T-helper 2 cell treated with Interferon-gamma antibody and Interleukin-4, amounts not matched to agents 5 μg/mL and 100 μg/mL, for 36 hours (primary cell): Measurements from ENCODE around the gene PLEKHH1.

Source experiments
- DNase-seq: peaks from one replicate; pipeline ENCODE4 v3.0.0; 2021; ENCODE audit warnings: low spot score
- H3K27ac Mint-ChIP-seq: one replicate; pipeline ENCODE4 v1.8.0; 2021; ENCODE audit warnings: mild to moderate bottlenecking, mixed read lengths
- H3K27me3 Mint-ChIP-seq: one replicate; pipeline ENCODE4 v1.8.0; 2021; ENCODE audit warnings: low read depth, mixed read lengths
- H3K36me3 Mint-ChIP-seq: one replicate; pipeline ENCODE4 v1.8.0; 2021; ENCODE audit warnings: low read depth, mixed read lengths
- H3K4me1 Mint-ChIP-seq: one replicate; pipeline ENCODE4 v1.8.0; 2021; ENCODE audit warnings: low read depth, mixed read lengths
- H3K4me3 Mint-ChIP-seq: one replicate; pipeline ENCODE4 v1.8.0; 2022; ENCODE audit warnings: mild to moderate bottlenecking, moderate library complexity, mixed read lengths
- H3K9me3 Mint-ChIP-seq: one replicate; pipeline ENCODE4 v1.8.0; 2021; ENCODE audit warnings: mixed read lengths

The PLEKHH1 gene

DNA sequence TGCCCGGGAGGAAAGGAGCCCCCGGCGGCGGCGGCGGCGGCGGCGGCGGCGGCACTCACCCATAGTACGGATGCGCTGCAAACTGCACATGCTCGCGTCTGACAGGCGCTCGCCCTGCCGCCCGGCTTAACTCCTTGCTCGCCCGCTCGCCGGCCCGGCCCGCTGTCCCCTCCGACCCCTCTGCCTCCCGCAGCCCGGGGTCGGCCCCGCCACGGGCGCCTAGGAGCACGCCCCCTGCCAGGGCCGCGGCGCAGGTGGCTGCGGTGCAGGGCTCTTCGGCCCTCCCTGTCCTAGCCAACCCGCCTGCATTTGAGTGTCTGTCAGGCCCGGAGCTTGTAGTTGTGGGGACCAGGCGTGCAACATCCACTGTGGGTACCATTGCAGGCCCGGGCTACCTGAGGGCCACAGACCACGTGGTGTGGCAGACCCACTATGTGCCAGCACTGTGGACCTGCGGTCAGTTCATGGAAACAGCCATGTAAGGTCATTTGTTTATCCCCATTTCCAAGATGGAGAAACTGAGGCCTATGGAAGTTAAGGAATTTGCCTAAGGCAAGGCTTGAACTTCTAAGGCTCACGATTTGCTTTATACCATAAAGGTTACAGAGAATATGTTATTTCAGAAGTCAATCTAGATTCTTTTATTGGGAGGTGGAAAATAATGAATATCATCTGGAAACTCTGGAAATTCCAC, 17.6 kb upstream of the PLEKHH1 start:
- no peaks in the 10 kb centered on the region for H3K9me3 Mint-ChIP-seq
- H3K27me3 Mint-ChIP-seq, result peaks cover 82% of the 10 kb centered on the region
- peaks cover 15% of the 10 kb centered on the region for H3K4me1 Mint-ChIP-seq
- H3K36me3 Mint-ChIP-seq, result no peaks in the 10 kb centered on the region
- no peak overlapping the region for H3K27ac Mint-ChIP-seq
- peak overlapping the region; percentile 58 for H3K4me3 Mint-ChIP-seq
- DNase-seq, result peak; percentile 24

DNA sequence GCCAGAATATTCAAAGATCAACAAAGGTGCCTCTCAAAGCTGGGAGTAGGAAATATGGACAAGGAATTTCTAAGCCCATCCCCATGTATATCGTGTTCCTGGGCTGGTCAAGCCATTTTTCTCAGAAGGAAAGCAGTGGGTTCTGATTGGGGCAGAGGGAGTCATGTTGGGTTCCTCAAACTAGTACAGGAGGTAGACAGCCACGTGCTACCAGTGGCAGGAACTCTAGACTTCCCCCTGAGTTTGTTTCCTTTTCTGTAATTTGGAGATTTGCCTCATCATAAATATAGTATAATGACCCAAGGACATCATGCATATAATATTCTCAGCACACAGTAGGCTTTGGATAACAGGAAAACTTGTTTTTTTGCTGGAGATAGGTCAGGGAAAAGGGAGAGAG, 16.4 kb upstream of the PLEKHH1 start:
- peaks cover 83% of the 10 kb centered on the region for H3K27me3 Mint-ChIP-seq

DNA sequence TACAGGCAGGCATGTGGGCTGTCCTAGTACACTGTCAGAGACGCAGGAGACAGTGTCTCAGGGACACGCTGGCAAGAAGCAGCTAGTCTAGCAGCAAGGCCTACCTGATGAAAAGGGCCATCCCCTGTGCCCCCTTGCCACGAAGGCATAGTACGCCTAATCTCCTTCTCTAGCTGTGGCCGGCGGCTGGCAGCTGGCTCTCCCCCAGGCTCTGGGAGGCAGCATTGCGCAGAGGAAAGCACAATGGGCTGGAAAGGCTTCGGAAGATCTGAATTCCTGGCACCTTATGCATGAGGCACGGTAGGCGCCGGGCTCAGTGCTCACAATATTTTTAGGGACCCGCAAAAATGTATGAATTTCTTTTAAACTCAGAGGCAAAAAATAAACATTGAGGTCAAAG, 16.0 kb upstream of the PLEKHH1 start:
- Mint-ChIP-seq H3K4me1 (peaks cover 15% of the 10 kb centered on the region), H3K27me3 (peaks cover 81% of the 10 kb centered on the region), H3K4me3 (no peak overlapping the region), H3K36me3 (no peaks in the 10 kb centered on the region), H3K27ac (no peak overlapping the region), H3K9me3 (no peaks in the 10 kb centered on the region)
- DNase-seq, result no peak

More for the DNA sequence above, 16.4 kb upstream of the PLEKHH1 start:
- H3K9me3 Mint-ChIP-seq, result no peaks in the 10 kb centered on the region
- no peak overlapping the region for H3K27ac Mint-ChIP-seq
- no peaks in the 10 kb centered on the region for H3K36me3 Mint-ChIP-seq
- no peak for DNase-seq
- H3K4me1 Mint-ChIP-seq, result peaks cover 15% of the 10 kb centered on the region
- peak overlapping the region; percentile 46 for H3K4me3 Mint-ChIP-seq

DNA sequence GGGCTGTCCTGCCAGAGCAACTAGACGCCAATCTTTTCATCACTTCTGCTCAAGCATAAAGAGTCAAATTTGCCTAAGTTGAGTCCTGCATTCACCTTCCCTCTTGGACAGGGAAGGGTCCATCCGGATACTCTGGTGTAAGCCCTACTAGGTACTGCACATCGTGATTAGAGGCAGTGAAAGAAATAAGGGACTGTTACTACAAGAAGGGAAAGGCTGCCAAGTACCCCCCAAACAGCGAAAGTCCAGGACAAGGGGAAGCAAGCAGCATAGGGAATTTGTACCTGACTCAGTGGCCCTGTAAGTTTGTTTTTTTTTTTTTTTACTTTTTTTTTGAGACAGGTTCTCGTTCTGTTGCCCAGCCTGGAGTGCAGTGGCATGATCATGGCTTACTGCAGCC, 13.7 kb upstream of the PLEKHH1 start:
- no peak for DNase-seq

DNA sequence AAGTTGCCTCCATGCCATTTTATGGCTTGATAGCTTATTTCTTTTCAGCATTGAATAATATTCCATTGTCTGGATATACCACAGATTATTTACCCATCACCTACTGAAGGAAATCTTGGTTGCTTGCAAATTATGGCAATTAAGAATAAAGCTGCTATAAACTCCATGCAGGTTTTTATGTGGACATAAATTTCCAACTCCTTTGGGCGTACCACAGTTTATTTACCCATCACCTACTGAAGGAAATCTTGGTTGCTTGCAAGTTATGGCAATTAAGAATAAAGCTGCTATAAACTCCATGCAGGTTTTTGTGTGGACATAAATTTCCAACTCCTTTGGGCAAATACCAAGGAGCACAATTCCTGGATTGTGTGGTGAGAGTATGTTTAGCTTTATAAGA, 12.6 kb upstream of the PLEKHH1 start:
- Mint-ChIP-seq H3K4me1 (peaks cover 6% of the 10 kb centered on the region), H3K27me3 (peaks cover 81% of the 10 kb centered on the region), H3K9me3 (no peaks in the 10 kb centered on the region), H3K27ac (no peak overlapping the region), H3K4me3 (no peak overlapping the region), H3K36me3 (no peaks in the 10 kb centered on the region)
- no peak for DNase-seq

More for the DNA sequence above, 13.7 kb upstream of the PLEKHH1 start:
- no peak overlapping the region for H3K4me3 Mint-ChIP-seq
- H3K27me3 Mint-ChIP-seq, result peaks cover 77% of the 10 kb centered on the region
- peaks cover 9% of the 10 kb centered on the region for H3K4me1 Mint-ChIP-seq
- no peak overlapping the region for H3K27ac Mint-ChIP-seq
- no peaks in the 10 kb centered on the region for H3K9me3 Mint-ChIP-seq
- no peaks in the 10 kb centered on the region for H3K36me3 Mint-ChIP-seq

DNA sequence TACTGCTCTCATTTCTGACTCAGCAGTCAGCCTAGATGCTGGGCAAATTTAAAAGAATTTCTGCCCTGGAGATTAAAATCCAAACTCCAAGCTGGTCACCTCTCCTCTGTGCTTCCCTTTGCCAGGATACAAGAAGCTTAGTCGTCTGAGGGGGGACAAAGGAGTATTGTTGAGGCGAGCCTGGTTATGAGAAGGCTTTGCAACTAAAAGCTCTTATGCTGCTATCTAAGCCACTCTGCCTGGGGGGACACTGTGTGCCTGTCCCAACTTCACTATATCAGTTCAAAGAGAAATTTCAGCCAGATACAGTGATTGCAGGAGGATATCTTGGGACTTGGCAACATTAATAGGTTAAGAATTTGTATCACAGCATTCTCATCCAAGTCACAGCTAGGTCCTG, 10.8 kb upstream of the PLEKHH1 start:
- H3K36me3 Mint-ChIP-seq, result no peaks in the 10 kb centered on the region
- no peaks in the 10 kb centered on the region for H3K9me3 Mint-ChIP-seq
- no peak overlapping the region for H3K4me3 Mint-ChIP-seq
- DNase-seq, result no peak
- H3K27ac Mint-ChIP-seq, result no peak overlapping the region
- H3K27me3 Mint-ChIP-seq, result peaks cover 70% of the 10 kb centered on the region
- H3K4me1 Mint-ChIP-seq, result no peaks in the 10 kb centered on the region

DNA sequence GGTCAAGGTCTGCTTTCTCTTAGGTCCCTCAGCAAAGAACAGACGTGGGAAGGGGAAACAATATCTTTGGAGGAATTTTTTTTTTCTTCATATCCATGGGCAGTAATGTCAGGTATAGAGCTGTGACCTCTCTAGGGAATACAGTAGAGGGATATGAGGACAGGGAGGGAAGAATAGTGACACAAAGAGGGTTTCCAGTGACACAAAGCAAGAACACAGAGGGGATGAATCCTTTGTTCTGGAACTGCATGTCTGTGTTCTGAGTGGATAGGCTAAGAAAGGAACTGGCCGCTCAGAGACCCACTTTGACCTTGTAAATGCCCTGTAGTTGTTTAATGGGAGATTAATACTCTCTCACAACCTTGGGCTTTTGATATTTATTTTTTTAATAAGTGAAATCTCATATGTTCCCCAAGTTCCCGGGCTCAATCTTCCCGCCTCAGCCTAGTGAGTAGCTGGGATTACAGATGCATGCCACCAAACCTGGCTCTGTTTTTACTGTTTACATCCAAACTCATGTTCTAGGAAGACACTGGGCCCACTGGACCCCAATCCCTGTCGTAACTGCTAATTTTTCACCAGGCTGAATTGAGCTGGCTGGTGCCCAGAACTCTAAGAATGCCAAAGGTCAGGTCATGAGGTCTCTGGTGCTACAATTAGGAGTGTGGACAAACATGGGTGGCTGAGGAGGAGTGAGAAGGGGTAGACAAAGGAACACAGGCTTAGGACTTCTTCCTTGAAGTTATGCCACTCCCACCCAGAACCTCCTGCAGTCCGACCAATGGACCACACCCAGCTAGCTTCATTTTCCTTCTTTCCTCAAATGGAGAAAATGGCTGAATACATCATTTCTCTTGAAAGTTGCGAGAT, 9.1 kb upstream of the PLEKHH1 start:
- no peaks in the 10 kb centered on the region for H3K4me1 Mint-ChIP-seq
- peaks cover 62% of the 10 kb centered on the region for H3K27me3 Mint-ChIP-seq
- H3K9me3 Mint-ChIP-seq, result no peaks in the 10 kb centered on the region
- H3K4me3 Mint-ChIP-seq, result no peak overlapping the region
- DNase-seq, result no peak
- no peaks in the 10 kb centered on the region for H3K36me3 Mint-ChIP-seq
- no peak overlapping the region for H3K27ac Mint-ChIP-seq

DNA sequence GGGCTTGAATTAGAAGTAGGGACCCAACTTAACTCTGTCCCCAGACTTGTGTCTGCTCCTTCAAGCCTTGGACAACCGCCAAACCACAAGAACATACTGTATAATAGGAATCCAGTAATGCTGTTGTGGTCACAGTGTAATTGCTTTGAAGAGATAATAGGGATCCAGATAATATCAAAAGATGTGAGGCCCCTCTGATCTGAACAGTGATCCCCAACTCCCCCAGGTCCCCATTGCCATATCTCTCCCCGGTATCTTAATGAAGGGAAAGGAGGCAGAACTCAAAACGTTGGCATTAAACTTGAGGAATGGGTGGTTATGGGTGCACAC, 8.5 kb upstream of the PLEKHH1 start:
- H3K9me3 Mint-ChIP-seq, result no peaks in the 10 kb centered on the region
- no peak overlapping the region for H3K4me3 Mint-ChIP-seq
- no peaks in the 10 kb centered on the region for H3K4me1 Mint-ChIP-seq
- no peak overlapping the region for H3K27ac Mint-ChIP-seq
- no peaks in the 10 kb centered on the region for H3K36me3 Mint-ChIP-seq
- H3K27me3 Mint-ChIP-seq, result peaks cover 63% of the 10 kb centered on the region
- no peak for DNase-seq

DNA sequence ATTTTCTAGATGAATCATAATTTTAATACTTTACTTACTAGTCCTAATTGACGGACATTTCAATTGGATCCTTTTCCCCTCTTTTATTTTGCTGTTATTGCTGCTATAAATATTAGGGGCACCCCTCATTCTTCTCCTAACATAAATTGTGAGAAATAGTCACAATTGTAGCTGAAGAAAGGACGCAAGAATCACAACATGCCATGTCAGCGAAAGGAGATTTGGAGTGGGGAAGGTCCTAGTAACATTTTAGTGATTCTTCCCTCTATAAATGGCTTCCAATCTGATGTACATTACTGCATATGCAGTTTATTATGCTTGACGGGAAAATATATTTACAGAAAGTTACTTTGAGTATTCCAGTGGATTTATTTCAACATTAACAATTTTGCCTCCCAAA, 7.7 kb upstream of the PLEKHH1 start:
- no peak for DNase-seq
- Mint-ChIP-seq H3K36me3 (no peaks in the 10 kb centered on the region), H3K4me1 (no peaks in the 10 kb centered on the region), H3K9me3 (no peaks in the 10 kb centered on the region), H3K27ac (no peak overlapping the region), H3K4me3 (no peak overlapping the region), H3K27me3 (peaks cover 65% of the 10 kb centered on the region)

DNA sequence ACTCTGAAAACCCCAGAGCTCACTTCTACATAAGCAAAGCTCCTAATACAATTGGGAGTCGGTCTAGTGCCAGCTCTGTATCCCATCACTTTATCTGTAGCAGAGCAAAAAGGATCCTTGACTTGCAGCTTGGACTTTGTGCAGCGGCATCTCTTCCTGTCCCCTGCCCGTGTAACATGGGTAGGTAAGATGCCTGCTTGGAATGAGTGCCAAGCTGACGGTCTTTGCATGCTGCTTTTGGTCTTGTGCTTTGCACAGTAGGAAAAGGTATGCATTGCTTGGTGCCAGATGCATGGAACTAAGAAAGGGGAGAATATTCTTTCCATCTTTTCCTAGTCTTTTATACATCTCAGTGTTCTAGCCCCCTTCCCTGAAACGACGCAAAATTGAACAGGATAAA, 6.9 kb upstream of the PLEKHH1 start:
- peaks cover 67% of the 10 kb centered on the region for H3K27me3 Mint-ChIP-seq
- no peaks in the 10 kb centered on the region for H3K9me3 Mint-ChIP-seq
- no peak overlapping the region for H3K4me3 Mint-ChIP-seq
- no peak overlapping the region for H3K27ac Mint-ChIP-seq
- no peak for DNase-seq
- H3K4me1 Mint-ChIP-seq, result no peaks in the 10 kb centered on the region
- H3K36me3 Mint-ChIP-seq, result no peaks in the 10 kb centered on the region

DNA sequence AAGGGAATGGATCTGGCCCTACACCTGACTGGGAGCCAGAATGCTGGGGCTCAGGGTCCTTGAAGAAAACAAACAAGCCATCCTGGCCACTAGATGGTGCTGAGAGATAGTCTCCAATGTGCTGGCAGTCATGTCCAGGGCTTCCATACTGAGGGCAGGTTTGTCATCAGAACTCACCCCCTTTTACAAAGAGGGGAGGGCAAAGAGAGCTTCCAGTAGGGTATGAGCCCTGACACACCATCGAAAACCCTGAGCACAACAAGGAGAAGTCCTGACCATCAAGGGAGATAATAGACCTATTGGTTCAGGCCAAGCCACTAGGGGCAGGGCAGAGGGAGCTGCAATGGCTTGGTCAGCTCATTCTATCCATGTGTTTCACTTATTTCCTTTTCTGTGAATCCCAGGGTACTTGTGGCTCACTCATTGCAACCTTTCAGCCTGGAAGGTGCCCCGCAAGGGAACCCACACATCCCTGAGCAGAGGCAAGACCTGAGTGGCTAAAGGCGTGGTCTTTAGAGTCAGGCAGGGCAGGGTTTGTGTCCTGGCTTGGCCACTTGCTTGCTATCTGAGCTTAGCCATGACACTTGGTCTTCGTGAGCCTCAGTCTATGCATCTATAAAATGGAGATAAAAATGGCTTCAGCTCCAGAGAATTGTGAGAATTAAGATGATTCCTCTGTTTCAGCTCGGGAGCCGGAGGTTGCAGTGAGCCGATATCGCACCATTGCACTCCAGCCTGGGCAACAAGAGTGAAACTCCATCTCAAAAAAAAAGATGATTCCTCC, 6.2 kb upstream of the PLEKHH1 start:
- Mint-ChIP-seq H3K27me3 (peaks cover 64% of the 10 kb centered on the region), H3K36me3 (no peaks in the 10 kb centered on the region), H3K27ac (no peak overlapping the region), H3K4me1 (no peaks in the 10 kb centered on the region), H3K4me3 (no peak overlapping the region), H3K9me3 (no peaks in the 10 kb centered on the region)
- peak; percentile 17 for DNase-seq

DNA sequence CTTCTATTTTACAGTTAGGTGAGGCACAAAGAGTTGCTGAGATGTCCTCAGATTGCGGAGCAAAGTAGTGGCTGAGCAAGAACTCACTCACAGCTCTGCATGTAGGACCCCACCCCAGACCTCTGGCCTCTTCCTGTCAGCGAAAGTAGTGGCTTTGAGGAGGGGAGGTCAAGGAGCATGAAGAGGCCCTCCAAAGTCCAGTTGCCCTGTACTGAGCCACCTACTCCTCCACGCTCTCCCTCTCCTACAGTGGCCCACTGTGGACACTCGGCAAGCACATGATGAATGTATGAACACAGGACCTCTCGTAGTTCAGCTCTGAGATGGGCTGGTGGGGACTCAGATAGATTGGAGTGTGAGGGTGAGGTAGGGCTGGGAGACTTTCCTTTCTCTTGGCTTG, 5.3 kb upstream of the PLEKHH1 start:
- H3K36me3 Mint-ChIP-seq, result no peaks in the 10 kb centered on the region
- H3K27ac Mint-ChIP-seq, result no peak overlapping the region
- no peak for DNase-seq
- H3K4me1 Mint-ChIP-seq, result no peaks in the 10 kb centered on the region
- peaks cover 65% of the 10 kb centered on the region for H3K27me3 Mint-ChIP-seq
- H3K4me3 Mint-ChIP-seq, result no peak overlapping the region
- H3K9me3 Mint-ChIP-seq, result no peaks in the 10 kb centered on the region

DNA sequence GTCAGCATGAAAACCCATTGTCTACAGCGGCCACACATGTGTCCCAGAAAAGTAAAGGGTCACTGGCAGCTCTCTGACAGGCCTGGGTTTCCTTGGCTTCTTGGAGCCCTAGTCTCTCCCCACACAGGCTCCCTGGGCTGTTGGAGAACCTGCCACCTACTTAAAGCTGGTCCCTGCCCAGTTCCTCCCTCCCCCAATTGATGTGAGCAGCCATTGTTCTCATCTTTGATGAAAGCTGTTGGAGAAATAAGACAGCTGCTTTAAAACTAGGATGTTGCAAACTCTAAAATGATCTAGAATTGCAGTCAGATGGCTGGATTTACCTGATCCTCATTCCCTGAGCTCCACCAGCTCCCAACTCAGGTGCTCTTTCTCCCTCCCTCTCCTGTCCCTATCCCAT, 4.8 kb upstream of the PLEKHH1 start:
- H3K4me1 Mint-ChIP-seq, result no peaks in the 10 kb centered on the region
- no peaks in the 10 kb centered on the region for H3K36me3 Mint-ChIP-seq
- H3K4me3 Mint-ChIP-seq, result no peak overlapping the region
- H3K27me3 Mint-ChIP-seq, result peaks cover 59% of the 10 kb centered on the region
- no peaks in the 10 kb centered on the region for H3K9me3 Mint-ChIP-seq
- no peak for DNase-seq
- H3K27ac Mint-ChIP-seq, result no peak overlapping the region
